ENCODE data around the gene PTEN.

Gene PTEN

GRCh38 chr10:87987206-87987605 is 123.8 kb downstream of the PTEN start:
- DNase-seq = no peak

- no peak for DNase-seq
These were observed 128.5 kb downstream of the PTEN start for GRCh38 chr10:87991946-87992345.

GRCh38 chr10:88004451-88004850 is 141.0 kb downstream of the PTEN start:
- DNase-seq = no peak

GRCh38 chr10:88006261-88006660 is 142.8 kb downstream of the PTEN start:
- DNase-seq = no peak

DNA sequence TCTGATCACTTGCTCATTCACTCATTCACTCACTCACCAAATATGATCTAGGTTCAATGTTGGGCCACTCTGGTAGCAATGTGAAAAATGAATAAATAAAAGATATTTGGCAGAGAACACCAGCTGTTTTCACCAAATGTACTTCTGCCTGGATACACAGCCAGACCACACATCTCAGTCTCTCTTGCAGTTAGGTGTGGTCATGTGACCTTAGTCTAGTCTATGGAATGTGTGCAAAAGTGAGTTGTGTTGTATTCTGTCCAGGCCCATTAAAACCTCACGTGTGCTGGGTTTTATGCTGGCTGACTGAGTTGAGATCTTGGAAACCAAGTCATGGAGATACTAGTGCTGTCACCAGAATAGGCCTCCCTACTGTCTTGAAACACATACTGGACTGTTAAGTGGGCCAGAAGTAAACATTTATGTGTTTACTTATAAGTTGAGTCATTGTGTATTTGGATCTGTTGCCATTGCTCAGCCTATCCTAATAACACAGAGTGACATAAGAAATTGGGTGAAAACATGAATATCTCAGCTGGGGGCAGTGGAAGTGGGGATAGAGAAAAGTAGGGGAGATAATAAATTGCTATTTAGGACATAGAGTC is 145.5 kb downstream of the PTEN start:
- no peak for DNase-seq

- no peak for DNase-seq
These were observed 149.2 kb downstream of the PTEN start for GRCh38 chr10:88012641-88013040.

GRCh38 chr10:88017781-88018180 is 154.4 kb downstream of the PTEN start:
- no peak for DNase-seq

GRCh38 chr10:88019753-88020152 is 156.3 kb downstream of the PTEN start:
- DNase-seq = no peak

Measured in activated naive CD4-positive, alpha-beta T cell treated with Interleukin-2 at 50 U/mL for 16 hours (primary cell).